Measurements from ENCODE around the gene DDX42.

- TF ChIP-seq RAD21 (IDR thresholded peaks at IDR 0.05; ENCODE audit: low read depth) = no peak
- no peak for TF ChIP-seq POLR2A (IDR thresholded peaks at IDR 0.05; ENCODE audit: borderline replicate concordance, extremely low read depth, insufficient read depth, insufficient read length)
- no peak for TF ChIP-seq CTCF (IDR thresholded peaks at IDR 0.05 in 2 of 3, conservative IDR thresholded peaks at IDR 0.05 in 1 of 3; ENCODE audit: borderline replicate concordance in 1 of 3, insufficient read depth in 1 of 3, low read depth in 2 of 3, low read length in 2 of 3)
- TF ChIP-seq MAX (IDR thresholded peaks at IDR 0.05) = no peak
- TF ChIP-seq EZH2 (IDR thresholded peaks at IDR 0.05) = no peak
- no peak for TF ChIP-seq REST (IDR thresholded peaks at IDR 0.05; ENCODE audit: low read depth)
- TF ChIP-seq YY1 (IDR thresholded peaks at IDR 0.05; ENCODE audit: extremely low read depth, insufficient replicate concordance, low read depth, low read length) = no peak
- no peak for TF ChIP-seq POLR2AphosphoS5 (IDR thresholded peaks at IDR 0.05; ENCODE audit: low read depth, low read length)
- no peak for TF ChIP-seq SRF (IDR thresholded peaks at IDR 0.05; ENCODE audit: low read depth)
- TF ChIP-seq ATF3 (IDR thresholded peaks at IDR 0.05) = no peak
- no peak for TF ChIP-seq CBX3 (IDR thresholded peaks at IDR 0.05; ENCODE audit: low read depth)
These were observed 15.5 kb upstream of the DDX42 start for GRCh38 chr17:63758428-63758827.
